OCI-LY1 (cell line): Measurements from ENCODE around the gene ATP11A.

Source experiments
- CTCF ChIP-seq: fragments of 200-600 bp; sonication (generic), shearing (Covaris generic); IDR thresholded peaks from 2 replicates; pipeline ENCODE4 v1.5.1; 2017; ENCODE audit warnings: mild to moderate bottlenecking, antibody characterized with exemption, low read length, moderate library complexity, mixed read lengths
- EZH2 ChIP-seq: fragments of 200-600 bp; sonication (generic), shearing (Covaris generic); IDR thresholded peaks from 2 replicates; pipeline ENCODE4 v1.8.0; 2017; ENCODE audit warnings: borderline replicate concordance, mixed run types, mild to moderate bottlenecking, antibody characterized with exemption, low read length, moderate library complexity, mixed read lengths

- TF ChIP-seq EZH2: no peak
- no peak for TF ChIP-seq CTCF
Observed at GRCh38 chr13:112686364-112686763, 3.5 kb upstream of the ATP11A start.
